Peyer's patch (tissue), 4 donors: ENCODE measurements around the gene MIPEP.

Experiments used
- POLR2A ChIP-seq, 2 donors: fragments of 450-650 bp; IDR thresholded peaks; one replicate each; pipeline ENCODE4 v1.5.1; 2017; ENCODE audit warnings: antibody characterized with exemption in 2 of 2, mild to moderate bottlenecking in 2 of 2, moderate library complexity in 2 of 2
- TF ChIP-seq, protein P1 (sequence below), 6 experiments: fragments of 450-650 bp in 4 of 6; fragments of 200-600 bp in 2 of 6; sonication (generic) in 1 of 6; IDR thresholded peaks; one replicate each; pipeline ENCODE4 v1.5.1; 2017 to 2019; ENCODE audit warnings: antibody characterized with exemption in 6 of 6, mild to moderate bottlenecking in 3 of 6, moderate library complexity in 1 of 6

DNA sequence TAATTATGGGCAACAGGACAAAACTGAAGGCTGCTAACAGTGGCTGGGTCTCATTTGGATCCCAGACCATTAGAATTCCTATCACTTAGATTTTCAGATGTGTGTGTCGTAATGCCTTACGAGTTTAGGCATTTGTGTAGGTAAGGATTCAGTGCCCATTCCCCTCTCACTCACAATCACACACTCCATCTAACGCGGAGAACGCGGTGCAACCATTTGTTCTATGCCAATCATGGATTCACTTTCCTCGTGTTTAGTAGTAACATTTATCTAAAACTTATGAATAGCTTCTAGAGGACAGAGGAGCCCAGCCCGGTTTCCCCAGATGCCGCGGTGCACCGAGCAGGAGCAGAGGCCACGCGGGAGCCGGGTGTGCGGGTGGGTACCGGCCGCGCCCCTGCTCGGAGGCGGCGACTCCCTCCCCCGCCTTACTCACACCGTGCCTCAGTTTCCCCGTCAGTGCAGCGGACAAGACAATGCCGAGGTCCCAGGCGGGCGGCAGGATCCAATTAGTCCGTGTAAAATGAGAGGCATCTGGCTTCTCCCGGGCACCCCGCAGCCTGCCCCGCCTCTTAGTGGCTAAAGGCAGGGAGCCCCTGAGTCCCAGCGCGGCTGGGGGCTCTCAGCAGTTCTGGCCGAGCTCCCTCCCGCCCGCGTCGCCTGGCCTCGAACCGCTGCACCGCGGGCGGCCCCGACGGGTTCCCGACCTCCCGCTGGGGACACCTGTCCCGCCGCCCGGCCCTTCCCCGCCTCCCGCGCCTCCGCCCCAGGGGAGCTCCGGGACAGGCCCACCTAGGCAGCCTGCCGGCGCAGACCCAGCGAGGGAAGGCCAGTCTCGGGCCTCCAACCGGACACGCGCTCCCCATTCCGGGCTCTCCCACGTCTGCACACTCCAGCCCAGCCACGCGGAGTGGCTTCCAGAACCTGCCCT lies 14.0 kb upstream of the MIPEP start:
- TF ChIP-seq POLR2A (IDR thresholded peaks at IDR 0.05) = no peak
- TF ChIP-seq, protein P1, sequence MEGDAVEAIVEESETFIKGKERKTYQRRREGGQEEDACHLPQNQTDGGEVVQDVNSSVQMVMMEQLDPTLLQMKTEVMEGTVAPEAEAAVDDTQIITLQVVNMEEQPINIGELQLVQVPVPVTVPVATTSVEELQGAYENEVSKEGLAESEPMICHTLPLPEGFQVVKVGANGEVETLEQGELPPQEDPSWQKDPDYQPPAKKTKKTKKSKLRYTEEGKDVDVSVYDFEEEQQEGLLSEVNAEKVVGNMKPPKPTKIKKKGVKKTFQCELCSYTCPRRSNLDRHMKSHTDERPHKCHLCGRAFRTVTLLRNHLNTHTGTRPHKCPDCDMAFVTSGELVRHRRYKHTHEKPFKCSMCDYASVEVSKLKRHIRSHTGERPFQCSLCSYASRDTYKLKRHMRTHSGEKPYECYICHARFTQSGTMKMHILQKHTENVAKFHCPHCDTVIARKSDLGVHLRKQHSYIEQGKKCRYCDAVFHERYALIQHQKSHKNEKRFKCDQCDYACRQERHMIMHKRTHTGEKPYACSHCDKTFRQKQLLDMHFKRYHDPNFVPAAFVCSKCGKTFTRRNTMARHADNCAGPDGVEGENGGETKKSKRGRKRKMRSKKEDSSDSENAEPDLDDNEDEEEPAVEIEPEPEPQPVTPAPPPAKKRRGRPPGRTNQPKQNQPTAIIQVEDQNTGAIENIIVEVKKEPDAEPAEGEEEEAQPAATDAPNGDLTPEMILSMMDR (IDR thresholded peaks at IDR 0.05) = no peak
